NOMO-1 (cell line): ENCODE measurements around the gene ABCA3.
A peak's percentile ranks its signal among the peaks of the same experiment; 100 is the strongest.
"Not testable (repeated sequence)": the region's sequence is repeated elsewhere in the genome, so short reads cannot be mapped to it uniquely, and the experiment has no call there.

Experiments used
- DNase-seq, 2 experiments: peaks; one replicate each; lab custom pipeline; 2025; ENCODE audit not compliant: unreplicated experiment in 2 of 2; lab: John Stamatoyannopoulos, UW

The ABCA3 gene

GRCh38 chr16:2340564-2341455 lies at the start of gene ABCA3:
TSS of gene ABCA3 (minus strand) at chr16:2340728. CDS start at chr16:2326466, 14,262 bp downstream.
- DNase-seq: peak; percentile 89 to 95

GRCh38 chr16:2388875-2389433 lies 48.4 kb upstream of the ABCA3 start:
- no peak for DNase-seq

DNA sequence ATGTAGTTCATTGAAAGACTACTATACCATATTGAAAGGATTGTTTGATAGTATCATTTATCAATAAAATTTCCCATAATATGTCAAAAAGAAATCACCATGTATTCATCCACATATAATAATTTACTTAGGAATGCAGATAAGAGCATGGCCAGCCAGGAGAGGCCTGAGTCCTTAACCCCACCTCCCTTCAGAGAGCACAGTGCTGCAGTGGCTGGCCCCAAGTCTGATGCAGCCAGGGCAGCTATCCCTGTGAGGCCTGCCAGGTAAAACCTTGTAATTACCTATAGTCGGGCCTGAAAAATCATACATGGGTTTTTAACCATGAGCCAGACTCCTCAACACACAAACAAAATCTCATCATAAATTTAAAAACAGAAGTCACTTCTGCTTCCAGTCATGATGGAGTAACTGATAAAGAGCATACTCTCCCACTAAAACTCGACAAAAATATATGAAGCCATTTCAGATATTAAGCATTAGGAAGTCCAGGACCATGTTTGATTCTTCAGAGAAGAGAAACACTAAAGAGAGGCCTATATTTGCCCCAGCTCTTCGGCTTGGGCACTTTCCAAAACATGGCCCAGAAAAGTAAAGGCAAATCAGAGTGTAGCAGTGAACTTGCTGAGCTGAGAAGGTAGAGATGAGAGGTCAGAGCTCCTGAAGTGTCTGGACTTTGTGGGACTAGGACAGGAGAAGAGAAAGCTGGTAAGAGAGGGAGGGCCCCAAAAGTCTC lies 47.8 kb upstream of the ABCA3 start:
- DNase-seq: no peak

DNA sequence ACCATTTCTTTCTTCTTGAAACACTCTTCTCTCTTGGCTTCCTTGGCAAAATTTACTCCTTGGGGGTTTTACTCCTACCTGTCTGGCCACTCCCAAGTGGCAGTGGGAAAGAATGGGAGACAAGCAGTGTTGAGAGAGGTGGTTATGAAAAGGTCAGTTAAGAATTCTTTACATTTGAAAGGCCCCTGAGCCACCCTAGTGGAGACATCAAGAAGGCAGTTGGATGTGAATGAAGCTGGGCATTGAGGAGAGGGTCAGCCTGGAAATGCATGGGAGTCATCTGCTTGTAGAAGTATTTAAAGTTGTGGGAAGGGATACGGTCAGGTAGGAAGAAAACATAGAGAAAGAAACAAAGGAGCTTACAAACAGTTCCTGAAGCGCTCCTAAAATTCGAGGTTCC lies 46.5 kb upstream of the ABCA3 start:
- no peak for DNase-seq

DNA sequence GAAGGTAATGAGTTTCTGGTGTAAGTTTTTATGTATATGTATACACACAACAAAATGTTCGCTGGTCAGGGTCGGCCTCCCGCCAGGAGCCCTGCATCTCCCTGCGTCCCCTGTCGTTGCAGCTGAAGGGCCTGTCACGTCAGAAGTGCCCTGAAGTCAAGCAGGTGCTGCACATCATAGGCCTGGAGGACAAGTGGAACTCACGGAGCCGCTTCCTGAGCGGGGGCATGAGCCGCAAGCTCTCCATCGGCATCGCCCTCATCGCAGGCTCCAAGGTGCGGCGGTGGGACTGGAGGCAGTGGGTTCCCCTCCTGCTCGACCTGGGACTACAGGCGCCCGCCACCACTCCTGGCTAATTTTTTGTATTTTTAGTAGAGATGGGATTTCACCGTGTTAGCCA lies 45.5 kb upstream of the ABCA3 start:
- not testable (repeated sequence) for DNase-seq

DNA sequence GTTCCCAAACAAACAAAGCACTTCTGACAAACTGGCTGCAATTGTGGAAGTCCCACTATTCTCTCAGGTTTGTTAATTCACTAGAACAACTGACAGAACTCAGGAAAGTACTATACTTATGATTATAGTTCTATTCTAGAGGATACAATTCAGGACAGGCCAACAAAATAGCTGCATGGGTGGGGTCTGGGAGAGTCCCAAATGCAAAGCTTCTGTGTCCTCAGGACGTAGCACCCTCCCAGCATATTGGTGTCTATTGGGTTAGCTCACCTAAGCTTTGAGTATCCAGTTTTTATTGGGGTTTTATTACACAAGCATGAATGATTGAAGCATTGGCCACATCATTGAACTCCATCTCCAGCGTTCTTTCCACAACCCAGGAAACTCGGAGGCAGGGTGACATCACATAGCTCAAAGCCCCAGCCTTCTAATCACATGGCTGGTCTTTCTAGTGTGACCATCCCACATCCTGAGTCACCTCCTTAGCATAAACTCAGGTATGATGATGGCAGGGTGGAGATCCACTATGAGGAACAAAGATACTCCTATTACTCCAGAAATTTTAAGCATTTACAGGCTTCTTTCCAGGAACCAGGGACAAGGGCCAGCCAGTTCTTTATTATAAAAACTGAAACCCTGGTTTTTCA lies 44.8 kb upstream of the ABCA3 start:
- DNase-seq: no peak

- DNase-seq: no peak
These were observed 43.9 kb upstream of the ABCA3 start for GRCh38 chr16:2384426-2384825.

GRCh38 chr16:2383501-2383900 lies 43.0 kb upstream of the ABCA3 start:
- no peak for DNase-seq

- no peak for DNase-seq
These were observed 34.1 kb upstream of the ABCA3 start for GRCh38 chr16:2374644-2375043.

- no peak for DNase-seq
These were observed 32.6 kb upstream of the ABCA3 start for GRCh38 chr16:2373176-2373575.

DNA sequence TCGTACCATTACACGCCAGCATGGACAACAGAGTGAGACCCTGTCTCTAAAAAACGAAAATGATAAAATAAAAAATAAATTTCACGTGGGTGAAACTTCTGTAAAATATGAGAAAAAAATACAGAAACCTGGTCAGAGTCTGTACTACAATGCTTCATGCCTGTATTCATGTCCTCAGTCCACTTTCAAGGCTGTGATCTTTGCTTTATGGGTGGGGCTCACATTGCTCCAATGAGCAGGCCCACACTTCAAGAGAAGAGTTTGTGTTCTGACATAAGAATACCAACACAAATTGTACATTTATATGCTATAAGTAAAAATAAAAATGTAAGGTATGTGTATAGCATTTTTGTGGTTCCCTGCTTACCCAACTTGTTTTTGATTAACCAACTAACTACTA lies 32.2 kb upstream of the ABCA3 start:
- no peak for DNase-seq

- no peak for DNase-seq
These were observed 30.9 kb upstream of the ABCA3 start for GRCh38 chr16:2371421-2371820.

DNA sequence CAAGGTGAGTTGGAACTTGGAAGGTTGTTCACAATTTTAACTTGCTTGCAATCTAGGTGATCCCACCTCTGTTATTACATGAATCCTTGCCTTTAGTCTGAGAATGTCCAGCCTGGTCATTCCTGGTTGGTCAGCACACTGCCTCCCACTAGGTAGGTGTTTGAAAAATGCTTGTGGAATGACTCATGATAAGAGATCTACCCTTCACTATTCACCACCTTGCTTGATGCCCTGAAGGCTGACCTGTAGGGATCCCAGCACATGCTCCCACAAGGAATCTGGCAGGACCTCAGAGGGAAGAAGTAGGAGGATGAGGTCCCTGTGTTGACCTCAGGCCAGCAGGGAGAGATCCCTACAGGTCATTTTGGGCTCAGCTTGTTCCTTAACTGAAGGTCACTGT lies 30.2 kb upstream of the ABCA3 start:
- no peak for DNase-seq

- no peak for DNase-seq
These were observed 26.3 kb upstream of the ABCA3 start for GRCh38 chr16:2366660-2367309.

DNA sequence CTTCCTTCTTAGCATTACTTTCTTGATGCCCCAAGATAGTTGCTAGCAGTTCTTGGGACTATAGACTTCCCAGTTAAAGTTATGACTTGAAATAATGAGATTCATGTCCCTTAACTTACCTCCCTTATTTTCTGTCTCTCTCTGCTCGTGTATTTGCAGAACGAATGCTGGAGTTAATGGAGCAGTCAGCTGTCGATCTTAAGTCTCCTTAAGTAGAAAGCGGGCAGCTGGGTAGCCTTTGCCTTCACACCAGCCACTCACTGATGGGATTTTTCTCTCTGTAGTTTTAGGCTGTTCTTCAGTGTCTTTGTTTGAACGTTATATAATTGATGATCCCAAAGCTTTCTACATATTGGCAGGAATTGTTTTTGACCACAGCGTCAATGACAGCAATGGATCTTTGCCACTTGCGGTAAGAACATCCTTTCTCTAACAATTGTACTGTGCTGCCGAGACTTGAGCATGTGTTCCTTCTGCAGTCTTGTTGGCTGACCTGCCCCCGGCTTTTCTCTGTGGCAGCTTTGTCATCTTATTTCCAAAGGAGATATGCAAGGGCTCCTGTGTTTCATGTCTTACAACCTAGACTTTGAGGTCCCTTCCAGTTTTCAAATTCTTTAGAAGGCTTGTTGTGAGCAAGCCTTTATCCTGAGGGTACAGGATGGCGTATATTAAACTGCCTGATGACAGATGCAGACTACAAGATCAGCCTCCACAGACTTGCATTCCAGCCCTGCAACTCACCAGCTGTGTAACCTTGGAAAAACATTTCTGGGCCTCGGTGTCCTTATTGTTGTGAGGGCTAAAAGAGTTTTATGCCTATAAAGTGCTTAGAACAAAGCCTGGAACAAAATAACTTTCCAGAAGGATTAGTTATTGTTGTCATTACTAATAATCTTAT lies 25.1 kb upstream of the ABCA3 start:
- no peak for DNase-seq

- no peak for DNase-seq
These were observed 24.2 kb upstream of the ABCA3 start for GRCh38 chr16:2364638-2365210.

- DNase-seq: no peak
These were observed 21.7 kb upstream of the ABCA3 start for GRCh38 chr16:2362218-2362617.

GRCh38 chr16:2361129-2361528 lies 20.6 kb upstream of the ABCA3 start:
- DNase-seq: no peak

DNA sequence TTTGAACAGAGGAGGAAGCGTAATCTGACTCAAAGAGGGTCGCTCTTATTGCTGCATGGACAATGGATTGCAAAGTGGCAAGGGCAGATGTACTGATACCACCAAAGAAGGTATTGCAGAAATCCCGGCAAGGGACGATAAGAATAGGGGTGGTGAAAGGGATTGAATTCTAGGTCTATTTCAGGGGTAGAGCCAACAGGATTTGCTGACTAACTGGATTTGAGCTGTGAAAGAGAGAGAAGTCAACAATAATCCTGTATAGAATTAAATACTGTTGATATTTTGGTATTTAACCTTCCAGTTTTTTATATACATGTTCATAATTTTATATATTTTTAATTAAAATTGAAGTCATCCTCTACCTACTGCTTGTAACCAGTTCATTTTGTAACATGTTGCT lies 19.4 kb upstream of the ABCA3 start:
- no peak for DNase-seq
